C4-2B (cell line): ENCODE results near the gene KLF3.
"Not testable (repeated sequence)": the region's sequence is repeated elsewhere in the genome, so short reads cannot be mapped to it uniquely, and the experiment has no call there.

Experiments used
- ZFX ChIP-seq: fragments of 450-650 bp; IDR thresholded peaks from 2 replicates; pipeline ENCODE4 v1.6.1; 2017
- TF ChIP-seq, protein P1 (sequence below): fragments of 450-650 bp; conservative IDR thresholded peaks from 2 replicates; pipeline ENCODE4 v1.5.1; 2017; ENCODE audit warnings: mild to moderate bottlenecking

- TF ChIP-seq, protein P1, sequence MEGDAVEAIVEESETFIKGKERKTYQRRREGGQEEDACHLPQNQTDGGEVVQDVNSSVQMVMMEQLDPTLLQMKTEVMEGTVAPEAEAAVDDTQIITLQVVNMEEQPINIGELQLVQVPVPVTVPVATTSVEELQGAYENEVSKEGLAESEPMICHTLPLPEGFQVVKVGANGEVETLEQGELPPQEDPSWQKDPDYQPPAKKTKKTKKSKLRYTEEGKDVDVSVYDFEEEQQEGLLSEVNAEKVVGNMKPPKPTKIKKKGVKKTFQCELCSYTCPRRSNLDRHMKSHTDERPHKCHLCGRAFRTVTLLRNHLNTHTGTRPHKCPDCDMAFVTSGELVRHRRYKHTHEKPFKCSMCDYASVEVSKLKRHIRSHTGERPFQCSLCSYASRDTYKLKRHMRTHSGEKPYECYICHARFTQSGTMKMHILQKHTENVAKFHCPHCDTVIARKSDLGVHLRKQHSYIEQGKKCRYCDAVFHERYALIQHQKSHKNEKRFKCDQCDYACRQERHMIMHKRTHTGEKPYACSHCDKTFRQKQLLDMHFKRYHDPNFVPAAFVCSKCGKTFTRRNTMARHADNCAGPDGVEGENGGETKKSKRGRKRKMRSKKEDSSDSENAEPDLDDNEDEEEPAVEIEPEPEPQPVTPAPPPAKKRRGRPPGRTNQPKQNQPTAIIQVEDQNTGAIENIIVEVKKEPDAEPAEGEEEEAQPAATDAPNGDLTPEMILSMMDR = not testable (repeated sequence)
- TF ChIP-seq ZFX = not testable (repeated sequence)
Measured at GRCh38 chr4:38626901-38627444, 37.0 kb upstream of the KLF3 start.
